Activated naive CD8-positive, alpha-beta T cell (primary cell): ENCODE results near the gene DNAH5.

ENCODE experiments used
- H3K27ac Mint-ChIP-seq: one replicate; pipeline ENCODE4 v1.8.0; 2021; ENCODE audit warnings: mixed read lengths
- H3K27me3 Mint-ChIP-seq: one replicate; pipeline ENCODE4 v1.8.0; 2021; ENCODE audit warnings: mixed read lengths
- H3K36me3 Mint-ChIP-seq: one replicate; pipeline ENCODE4 v1.8.0; 2021; ENCODE audit warnings: mixed read lengths
- H3K4me1 Mint-ChIP-seq: one replicate; pipeline ENCODE4 v1.8.0; 2021; ENCODE audit warnings: low read depth, mixed read lengths
- H3K4me3 Mint-ChIP-seq: one replicate; pipeline ENCODE4 v1.8.0; 2021; ENCODE audit warnings: mild to moderate bottlenecking, mixed read lengths
- H3K9me3 Mint-ChIP-seq: one replicate; pipeline ENCODE4 v1.8.0; 2021; ENCODE audit warnings: low read depth, mixed read lengths

DNAH5 gene

DNA sequence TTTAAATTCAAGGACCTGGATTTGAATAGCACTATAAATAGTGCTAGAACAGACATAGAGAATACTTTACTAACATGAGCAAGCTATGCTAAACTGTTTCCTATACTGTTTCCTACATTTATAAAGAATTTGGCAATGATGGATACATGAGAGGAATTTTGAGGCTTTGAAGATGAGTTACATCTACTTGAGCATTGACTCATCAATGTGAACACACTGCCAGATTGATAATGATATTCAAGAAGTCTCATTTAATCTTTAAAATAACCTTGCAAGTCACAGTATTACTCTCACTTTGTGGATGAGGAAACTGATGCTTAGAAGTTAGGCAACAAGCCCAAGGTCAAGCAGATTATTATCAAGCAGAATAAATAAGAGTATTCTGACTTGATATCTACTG is 281.9 kb downstream of the DNAH5 start:
- H3K4me3 Mint-ChIP-seq: no peak overlapping the region
- peaks cover 4% of the 10 kb centered on the region for H3K9me3 Mint-ChIP-seq
- no peaks in the 10 kb centered on the region for H3K36me3 Mint-ChIP-seq
- H3K27ac Mint-ChIP-seq: no peak overlapping the region
- no peaks in the 10 kb centered on the region for H3K4me1 Mint-ChIP-seq
- no peaks in the 10 kb centered on the region for H3K27me3 Mint-ChIP-seq

DNA sequence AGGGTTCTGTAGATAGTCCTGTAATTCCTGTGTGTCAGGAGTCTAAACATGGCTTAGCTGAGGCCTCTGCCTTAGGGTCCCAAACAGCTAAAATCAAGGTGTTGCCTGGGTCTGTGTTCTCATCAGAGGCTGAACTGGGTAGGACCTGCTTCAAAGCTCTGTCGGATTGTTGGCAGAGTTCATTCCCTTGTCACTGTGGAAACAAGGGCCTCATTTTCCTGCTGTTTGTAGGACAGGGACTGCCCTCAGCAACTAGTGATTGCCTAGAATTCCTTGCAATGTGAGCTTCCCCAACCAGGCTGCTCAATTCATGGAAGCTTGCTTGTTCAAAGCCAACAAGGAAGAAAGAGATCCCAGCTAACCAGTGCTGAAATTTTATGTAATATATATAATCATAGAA is 283.2 kb downstream of the DNAH5 start:
- no peaks in the 10 kb centered on the region for H3K36me3 Mint-ChIP-seq
- H3K4me3 Mint-ChIP-seq: no peak overlapping the region
- peaks cover 7% of the 10 kb centered on the region for H3K9me3 Mint-ChIP-seq
- H3K27me3 Mint-ChIP-seq: no peaks in the 10 kb centered on the region
- H3K27ac Mint-ChIP-seq: no peak overlapping the region
- no peaks in the 10 kb centered on the region for H3K4me1 Mint-ChIP-seq

DNA sequence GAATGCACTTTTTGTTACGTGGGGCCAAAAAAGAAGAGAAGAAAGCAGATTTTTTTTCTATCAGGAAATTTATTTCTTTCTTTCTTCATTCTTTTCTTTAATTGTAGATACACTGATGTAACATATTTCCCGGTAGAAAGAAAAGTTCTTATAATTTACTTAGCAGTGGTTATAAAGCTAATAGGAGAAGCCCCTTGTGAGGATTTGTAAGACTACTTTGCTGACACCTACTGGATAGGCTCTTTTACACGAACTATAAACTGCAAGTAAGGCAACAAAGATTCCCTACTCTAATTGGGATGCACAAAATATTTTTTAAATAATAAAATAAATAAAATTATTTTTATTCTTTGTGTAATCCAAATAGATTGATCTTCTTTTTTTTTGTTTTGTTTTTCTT is 284.4 kb downstream of the DNAH5 start:
- no peaks in the 10 kb centered on the region for H3K27me3 Mint-ChIP-seq
- peaks cover 8% of the 10 kb centered on the region for H3K9me3 Mint-ChIP-seq
- H3K27ac Mint-ChIP-seq: no peak overlapping the region
- H3K4me1 Mint-ChIP-seq: no peaks in the 10 kb centered on the region
- no peaks in the 10 kb centered on the region for H3K36me3 Mint-ChIP-seq
- no peak overlapping the region for H3K4me3 Mint-ChIP-seq

DNA sequence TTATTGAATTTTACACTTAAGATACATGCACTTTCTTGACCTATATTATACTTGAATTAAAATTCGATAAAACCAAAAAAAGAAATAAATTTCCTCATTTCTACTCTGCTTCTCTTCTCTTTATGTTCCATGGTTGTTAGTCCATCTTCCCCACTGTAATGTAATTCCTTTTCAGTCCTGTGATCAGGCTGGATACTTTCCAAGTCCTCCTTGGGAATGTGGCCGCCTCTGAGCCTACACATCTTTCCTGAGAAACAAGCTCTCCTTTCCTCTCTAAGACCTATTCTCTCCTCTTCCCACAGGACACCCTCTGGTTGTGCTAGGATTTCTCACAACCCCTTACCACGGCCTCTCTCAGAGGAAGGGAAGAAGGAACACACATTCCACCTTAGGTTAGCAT is 285.1 kb downstream of the DNAH5 start:
- peaks cover 14% of the 10 kb centered on the region for H3K9me3 Mint-ChIP-seq
- H3K27ac Mint-ChIP-seq: no peak overlapping the region
- no peaks in the 10 kb centered on the region for H3K36me3 Mint-ChIP-seq
- no peaks in the 10 kb centered on the region for H3K27me3 Mint-ChIP-seq
- H3K4me3 Mint-ChIP-seq: no peak overlapping the region
- H3K4me1 Mint-ChIP-seq: no peaks in the 10 kb centered on the region

DNA sequence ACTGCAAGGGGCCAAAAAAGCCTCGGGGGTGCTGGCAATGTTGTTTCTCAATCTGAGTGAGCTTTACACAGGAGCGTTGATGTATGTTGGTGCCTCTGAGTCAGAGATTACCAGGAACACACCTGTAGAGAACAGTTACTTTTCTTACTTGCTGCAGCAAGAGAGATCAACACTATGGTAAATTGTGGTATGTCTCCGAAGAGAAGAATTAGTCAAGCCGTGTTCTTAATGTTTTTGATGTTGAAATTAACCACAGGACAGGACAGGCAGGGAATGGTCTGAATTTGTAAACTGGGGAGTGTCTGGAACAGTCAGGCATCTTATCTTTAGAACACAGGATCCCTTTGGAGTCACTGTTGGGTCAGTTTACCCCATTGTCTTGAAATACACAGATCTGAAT is 285.7 kb downstream of the DNAH5 start:
- no peak overlapping the region for H3K4me3 Mint-ChIP-seq
- H3K36me3 Mint-ChIP-seq: no peaks in the 10 kb centered on the region
- no peaks in the 10 kb centered on the region for H3K4me1 Mint-ChIP-seq
- H3K9me3 Mint-ChIP-seq: peaks cover 15% of the 10 kb centered on the region
- no peaks in the 10 kb centered on the region for H3K27me3 Mint-ChIP-seq
- H3K27ac Mint-ChIP-seq: no peak overlapping the region

DNA sequence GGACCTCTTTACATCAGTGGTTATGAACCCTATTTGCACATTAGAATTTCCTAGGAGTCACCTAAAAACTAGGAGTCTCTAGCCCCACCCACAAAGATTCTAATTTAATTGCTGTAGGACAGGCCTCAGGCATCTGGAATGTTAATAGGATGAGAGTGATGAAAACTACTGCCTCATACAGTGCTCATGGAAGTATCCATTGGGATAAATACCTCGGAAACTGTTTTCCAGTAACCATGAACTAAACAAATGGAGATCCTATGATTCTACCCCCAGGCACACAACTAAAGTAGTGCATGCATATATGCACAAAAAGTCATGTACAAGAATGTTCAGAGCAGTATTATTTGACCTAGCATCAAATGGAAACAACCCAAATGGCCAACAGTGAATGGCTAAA is 286.3 kb downstream of the DNAH5 start:
- H3K4me3 Mint-ChIP-seq: no peak overlapping the region
- no peaks in the 10 kb centered on the region for H3K36me3 Mint-ChIP-seq
- H3K27ac Mint-ChIP-seq: no peak overlapping the region
- H3K4me1 Mint-ChIP-seq: no peaks in the 10 kb centered on the region
- no peaks in the 10 kb centered on the region for H3K27me3 Mint-ChIP-seq
- peaks cover 15% of the 10 kb centered on the region for H3K9me3 Mint-ChIP-seq

DNA sequence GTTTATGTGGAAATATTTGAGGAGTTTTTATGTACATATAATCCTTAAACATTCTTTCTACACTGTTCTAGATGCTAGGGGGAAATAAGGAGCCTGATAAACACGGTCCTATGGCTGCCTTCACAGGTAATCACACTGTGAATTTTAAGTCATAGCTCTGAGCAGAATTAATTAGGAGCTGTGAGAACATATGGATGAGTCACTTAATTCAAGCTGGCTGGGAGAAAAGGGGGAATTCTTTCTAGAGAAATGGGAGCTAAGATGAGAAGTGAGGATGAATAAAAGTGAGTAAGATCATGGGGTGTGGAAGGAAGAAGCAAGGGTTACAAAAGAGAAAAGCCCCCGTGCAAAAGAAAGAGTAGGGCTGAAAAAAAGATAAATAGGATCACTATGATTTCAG is 290.8 kb downstream of the DNAH5 start:
- Mint-ChIP-seq H3K9me3 (peaks cover 15% of the 10 kb centered on the region), H3K27ac (no peak overlapping the region), H3K27me3 (no peaks in the 10 kb centered on the region), H3K36me3 (no peaks in the 10 kb centered on the region), H3K4me1 (no peaks in the 10 kb centered on the region), H3K4me3 (no peak overlapping the region)

DNA sequence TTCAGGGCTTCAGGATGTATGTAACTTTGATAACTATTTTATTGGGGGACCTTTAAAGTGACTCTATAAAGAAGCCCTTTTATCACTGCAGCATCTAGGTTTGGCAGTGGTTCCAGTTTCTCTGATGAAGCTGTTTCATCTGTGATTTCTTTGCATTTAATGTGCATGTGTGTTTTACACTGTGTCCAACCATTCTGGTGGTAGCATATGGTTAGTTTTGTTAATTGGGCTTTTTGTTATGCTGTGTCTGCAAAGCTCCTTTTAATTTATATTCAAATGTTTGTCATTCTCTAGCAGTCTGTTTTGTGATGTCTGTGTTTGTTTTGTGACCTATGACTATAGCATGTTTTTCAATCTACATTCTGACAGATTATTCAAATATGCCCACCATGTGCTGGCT is 294.8 kb downstream of the DNAH5 start:
- Mint-ChIP-seq H3K27ac (no peak overlapping the region), H3K4me3 (no peak overlapping the region), H3K9me3 (peaks cover 3% of the 10 kb centered on the region), H3K36me3 (no peaks in the 10 kb centered on the region), H3K4me1 (no peaks in the 10 kb centered on the region), H3K27me3 (no peaks in the 10 kb centered on the region)

DNA sequence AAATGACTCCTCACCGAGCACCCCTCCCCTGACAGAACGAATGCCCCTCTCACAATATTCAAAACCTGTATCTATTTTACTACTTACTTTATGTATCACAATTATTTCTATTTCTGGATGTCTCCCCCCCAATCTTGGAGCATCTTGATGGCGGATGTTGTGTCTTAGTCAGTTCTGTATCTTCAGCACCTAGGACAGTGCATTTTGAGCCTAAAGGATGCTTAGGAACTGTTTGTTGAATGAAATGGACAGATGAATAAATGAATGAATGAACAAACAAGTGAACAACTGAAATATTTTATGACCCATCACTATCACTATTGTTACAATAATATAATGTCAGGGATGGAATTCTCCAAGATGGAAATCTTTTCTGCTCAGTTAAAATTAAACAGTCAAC is 295.7 kb downstream of the DNAH5 start:
- Mint-ChIP-seq H3K27ac (no peak overlapping the region), H3K27me3 (no peaks in the 10 kb centered on the region), H3K4me1 (no peaks in the 10 kb centered on the region), H3K9me3 (no peaks in the 10 kb centered on the region), H3K4me3 (no peak overlapping the region), H3K36me3 (no peaks in the 10 kb centered on the region)

DNA sequence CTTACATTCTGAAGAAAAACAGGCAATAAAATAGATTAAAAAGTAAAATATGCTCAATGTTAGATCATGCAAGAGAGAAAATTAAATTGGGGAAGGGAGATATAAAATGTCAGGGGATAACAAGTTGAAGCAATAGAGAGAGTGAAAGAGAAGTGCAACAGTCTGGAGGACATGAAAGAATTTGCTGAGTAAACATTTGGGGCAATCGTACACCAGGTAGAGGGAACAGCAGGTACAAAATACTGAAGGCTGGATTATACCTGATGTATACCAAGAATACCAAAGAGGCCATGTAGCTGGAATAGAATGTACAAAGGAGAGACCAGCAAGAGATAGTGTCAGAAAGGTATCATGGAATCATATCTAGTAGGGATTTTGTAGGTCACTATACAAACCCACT is 300.8 kb downstream of the DNAH5 start:
- H3K4me1 Mint-ChIP-seq: no peaks in the 10 kb centered on the region
- no peak overlapping the region for H3K27ac Mint-ChIP-seq
- H3K4me3 Mint-ChIP-seq: no peak overlapping the region
- H3K9me3 Mint-ChIP-seq: peaks cover 5% of the 10 kb centered on the region
- no peaks in the 10 kb centered on the region for H3K27me3 Mint-ChIP-seq
- no peaks in the 10 kb centered on the region for H3K36me3 Mint-ChIP-seq

DNA sequence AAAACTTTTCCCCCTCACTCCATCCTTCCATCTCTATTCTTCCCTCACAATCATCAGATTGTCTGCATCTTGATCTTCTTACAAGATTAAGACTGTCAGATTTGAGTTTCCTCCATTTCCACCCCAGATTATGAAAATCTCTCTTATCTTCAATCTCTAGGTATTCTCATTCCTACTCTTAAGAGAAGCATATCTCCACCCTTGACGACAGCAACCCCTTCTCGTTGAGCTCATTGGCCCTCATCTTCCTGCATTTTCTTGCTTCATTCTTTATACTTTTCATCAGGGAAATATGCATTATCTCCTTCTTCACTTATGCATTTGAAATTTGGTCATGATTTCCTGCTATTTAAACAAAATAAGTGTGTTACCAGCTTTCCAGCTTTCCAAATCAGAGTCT is 301.3 kb downstream of the DNAH5 start:
- Mint-ChIP-seq H3K4me1 (no peaks in the 10 kb centered on the region), H3K36me3 (no peaks in the 10 kb centered on the region), H3K4me3 (no peak overlapping the region), H3K9me3 (peaks cover 5% of the 10 kb centered on the region), H3K27ac (no peak overlapping the region), H3K27me3 (no peaks in the 10 kb centered on the region)
